ENCODE data around the gene BEAN1. TPM values are rescaled to one million over a fixed set of nuclear protein-coding genes. Genes with fewer than 3 reads are reported as not detected.

Gene BEAN1
- polyA plus RNA-seq, 1 donor from 2014 or later, result 0.16 TPM

- no peak for TF ChIP-seq CTCF (IDR thresholded peaks at IDR 0.05; ENCODE audit: poor library complexity, severe bottlenecking)
These were observed 21.9 kb upstream of the BEAN1 start (continued) for GRCh38 chr16:66405057-66405783.

- peak overlapping the region; percentile 69 for H3K4me2 ChIP-seq (ENCODE audit: low read length)
- no peaks in the 10 kb centered on the region for H3K79me2 ChIP-seq (replicated peaks; ENCODE audit: insufficient read depth, low read length)
- peak overlapping the region; percentile 40 for H2AFZ ChIP-seq (ENCODE audit: low read depth, low read length)
- no peaks in the 10 kb centered on the region for H3K27me3 ChIP-seq (ENCODE audit: insufficient read depth, low read depth, low read length)
- H4K20me1 ChIP-seq (ENCODE audit: insufficient read depth), result no peaks in the 10 kb centered on the region
- TF ChIP-seq EZH2 (IDR thresholded peaks at IDR 0.05; ENCODE audit: borderline replicate concordance, insufficient read depth, low read length, poor library complexity, severe bottlenecking) (no peak), EP300 (conservative IDR thresholded peaks at IDR 0.05; ENCODE audit: poor library complexity, severe bottlenecking) (no peak), RAD21 (conservative IDR thresholded peaks at IDR 0.05) (peak; percentile 97), MXI1 (conservative IDR thresholded peaks at IDR 0.05; ENCODE audit: poor library complexity, severe bottlenecking) (peak; percentile 35), SMC3 (conservative IDR thresholded peaks at IDR 0.05; ENCODE audit: poor library complexity) (peak; percentile 91), REST (IDR thresholded peaks at IDR 0.05; ENCODE audit: borderline replicate concordance) (no peak), POLR2AphosphoS5 (IDR thresholded peaks at IDR 0.05) (no peak), TAF1 (IDR thresholded peaks at IDR 0.05; ENCODE audit: low read depth) (no peak), CTCF (IDR thresholded peaks at IDR 0.05; ENCODE audit: poor library complexity, severe bottlenecking) (peak; percentile 98)
- H3K9me3 ChIP-seq (ENCODE audit: low read length), result no peaks in the 10 kb centered on the region
- H3F3A ChIP-seq (ENCODE audit: insufficient read depth, low read length, poor library complexity, severe bottlenecking), result no peaks in the 10 kb centered on the region
- H3K36me3 ChIP-seq (ENCODE audit: insufficient read depth, low read length), result no peaks in the 10 kb centered on the region
- H3K27ac ChIP-seq (ENCODE audit: low read length), result no peak overlapping the region
- H3K9ac ChIP-seq (ENCODE audit: low read length), result peak overlapping the region; percentile 67
- H3K4me3 ChIP-seq (ENCODE audit: low read length), result peak overlapping the region; percentile 74
- H3K9me2 ChIP-seq (ENCODE audit: insufficient read depth, low read length), result no peaks in the 10 kb centered on the region
These were observed 20.4 kb upstream of the BEAN1 start for GRCh38 chr16:66406534-66407221.
